HepG2 (cell line): Measurements from ENCODE around the gene FNDC8. TPM values are rescaled to one million over a fixed set of nuclear protein-coding genes. Genes with fewer than 3 reads are reported as not detected.

Experiments
- CEBPG ChIP-seq: IDR thresholded peaks from 2 replicates; pipeline ENCODE4 v1.6.1; 2016
- ELF1 ChIP-seq: sonication (generic); formaldehyde crosslinking; IDR thresholded peaks from 2 replicates; pipeline ENCODE4 v1.4.0; 2020; ENCODE audit warnings: missing genetic modification reagents
- ELF4 ChIP-seq: sonication (generic); formaldehyde crosslinking; IDR thresholded peaks from 2 replicates; pipeline ENCODE4 v1.5.0; 2020; ENCODE audit warnings: missing genetic modification reagents, mild to moderate bottlenecking, moderate library complexity, borderline replicate concordance
- EP300 ChIP-seq, 3 experiments: sonication (generic) in 1 of 3; formaldehyde crosslinking in 1 of 3; IDR thresholded peaks; 2 replicates each; pipeline versions ENCODE4 v1.5.1 to v1.6.1; 2011 to 2020; ENCODE audit warnings: low read depth in 2 of 3, low read length in 2 of 3, borderline replicate concordance in 1 of 3, improper control_type of control experiment in 1 of 3, mild to moderate bottlenecking in 1 of 3, missing genetic modification reagents in 1 of 3, moderate library complexity in 1 of 3
- FOXP1 ChIP-seq, 2 experiments: fragments of 450-650 bp in 1 of 2; IDR thresholded peaks; 2 replicates each; pipeline ENCODE4 v1.6.1; 2017 to 2018; ENCODE audit warnings: antibody characterized with exemption in 1 of 2
- HDAC2 ChIP-seq: sonication (generic); formaldehyde crosslinking; IDR thresholded peaks from 2 replicates; pipeline ENCODE4 v1.4.0; 2020; ENCODE audit warnings: missing genetic modification reagents
- JUND ChIP-seq: sonication (generic); formaldehyde crosslinking; IDR thresholded peaks from 2 replicates; pipeline ENCODE4 v1.8.0; 2022; ENCODE audit warnings: mild to moderate bottlenecking, missing genetic modification reagents
- KLF13 ChIP-seq: sonication (generic); formaldehyde crosslinking; IDR thresholded peaks from 2 replicates; pipeline ENCODE4 v1.4.0; 2020; ENCODE audit warnings: mild to moderate bottlenecking, missing genetic modification reagents
- KLF15 ChIP-seq: sonication (generic); formaldehyde crosslinking; IDR thresholded peaks from 2 replicates; pipeline ENCODE4 v1.8.1; 2023; ENCODE audit warnings: borderline replicate concordance, mild to moderate bottlenecking, inconsistent platforms, missing genetic modification reagents, mixed read lengths
- MIXL1 ChIP-seq: IDR thresholded peaks from 2 replicates; pipeline ENCODE4 v1.6.1; 2016
- NFIC ChIP-seq: IDR thresholded peaks from 2 replicates; pipeline ENCODE4 v1.6.1; 2012; ENCODE audit warnings: mild to moderate bottlenecking, low read length, inconsistent platforms
- NFKBIZ ChIP-seq: IDR thresholded peaks from 2 replicates; pipeline ENCODE4 v1.6.1; 2018; ENCODE audit warnings: missing genetic modification reagents, missing compliant biosample characterization
- ZMYM4 ChIP-seq: sonication (generic); formaldehyde crosslinking; IDR thresholded peaks from 2 replicates; pipeline ENCODE4 v1.8.1; 2023; ENCODE audit warnings: mild to moderate bottlenecking, missing genetic modification reagents
- ZNF12 ChIP-seq: sonication (generic); formaldehyde crosslinking; IDR thresholded peaks from 2 replicates; pipeline ENCODE4 v1.5.0; 2020; ENCODE audit warnings: missing genetic modification reagents
- ZNF282 ChIP-seq: fragments of 450-650 bp; IDR thresholded peaks from 2 replicates; pipeline ENCODE4 v1.6.1; 2018; ENCODE audit not compliant: partially characterized antibody
- ZNF788 ChIP-seq: sonication (generic); formaldehyde crosslinking; IDR thresholded peaks from 2 replicates; pipeline ENCODE4 v1.5.0; 2020; ENCODE audit warnings: mild to moderate bottlenecking, missing genetic modification reagents, borderline replicate concordance
- polyA plus RNA-seq, 8 experiments: library from polyadenylated mRNA; depleted of rRNA in 3 of 8; stranded (reverse) in 7 of 8; unstranded in 1 of 8; fragments of >200 nt; fragmentation: Illumina TruSeq in 4 of 8; extraction: Trizol in 4 of 8; gene quantifications; 2 replicates each; pipeline versions ENCODE4 v1.2.1 to v1.2.3, GENCODE V29; 2011 to 2016; ENCODE audit warnings: low read depth in 4 of 8, missing spikeins in 1 of 8, mixed read lengths in 1 of 8; ENCODE audit not compliant: insufficient read depth in 1 of 8
- total RNA-seq, 5 experiments: library from RNA; depleted of rRNA; stranded (reverse); fragments of >200 nt; fragmentation: Illumina TruSeq; extraction: Trizol; gene quantifications; 2 replicates each; pipeline ENCODE4 v1.2.3, GENCODE V29; 2016; ENCODE audit warnings: low read depth in 1 of 5
- TF ChIP-seq, protein P1 (sequence below): IDR thresholded peaks from 2 replicates; pipeline ENCODE4 v1.6.1; 2016
- TF ChIP-seq, protein P2 (sequence below): IDR thresholded peaks from 2 replicates; pipeline ENCODE4 v1.6.1; 2012; ENCODE audit warnings: low read length, improper control_type of control experiment
- TF ChIP-seq, protein P3 (sequence below): sonication (generic); formaldehyde crosslinking; IDR thresholded peaks from 2 replicates; pipeline ENCODE4 v1.4.0; 2020; ENCODE audit warnings: missing genetic modification reagents
- TF ChIP-seq, protein P4 (sequence below): sonication (generic); formaldehyde crosslinking; IDR thresholded peaks from 2 replicates; pipeline ENCODE4 v1.5.0; 2020; ENCODE audit warnings: mild to moderate bottlenecking, missing genetic modification reagents
- TF ChIP-seq, protein P5 (sequence below): IDR thresholded peaks from 2 replicates; pipeline ENCODE4 v1.6.1; 2018; ENCODE audit warnings: missing genetic modification reagents

FNDC8 gene
- total and polyA plus RNA-seq, 2 of the 13 experiments (the other 11 are each of a cell fraction or from before 2014, with no cell fraction given), result not detected

DNA sequence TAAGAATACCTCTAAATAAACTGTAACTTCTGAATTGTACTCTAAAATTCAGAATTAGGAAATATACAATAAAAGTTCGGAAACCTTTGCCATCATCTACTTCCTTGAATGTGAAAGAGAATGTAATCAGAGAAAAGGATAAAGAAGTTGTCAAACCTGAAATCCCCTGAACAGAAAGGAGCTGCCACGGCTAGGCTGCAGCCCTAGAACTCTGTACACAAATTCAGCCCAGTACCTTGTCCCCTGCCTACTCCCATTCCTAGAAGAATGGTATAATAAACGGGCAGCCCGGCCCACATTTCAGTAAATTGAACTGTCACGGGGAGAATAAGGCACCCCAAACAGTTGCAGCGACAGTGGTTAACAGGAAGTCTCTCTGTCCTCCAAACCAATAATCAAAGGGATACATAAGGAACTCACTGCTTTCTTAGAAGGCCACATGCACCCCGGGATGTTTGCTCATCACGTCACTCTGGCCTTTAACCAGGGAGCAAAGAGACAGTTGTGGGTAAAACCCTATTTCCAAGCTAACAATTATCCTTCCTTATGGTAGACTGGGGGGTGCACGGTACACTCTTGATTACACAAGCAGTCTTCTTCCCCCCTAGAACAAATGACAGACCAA is 33.6 kb upstream of the FNDC8 start (continued):
- TF ChIP-seq, protein P1, sequence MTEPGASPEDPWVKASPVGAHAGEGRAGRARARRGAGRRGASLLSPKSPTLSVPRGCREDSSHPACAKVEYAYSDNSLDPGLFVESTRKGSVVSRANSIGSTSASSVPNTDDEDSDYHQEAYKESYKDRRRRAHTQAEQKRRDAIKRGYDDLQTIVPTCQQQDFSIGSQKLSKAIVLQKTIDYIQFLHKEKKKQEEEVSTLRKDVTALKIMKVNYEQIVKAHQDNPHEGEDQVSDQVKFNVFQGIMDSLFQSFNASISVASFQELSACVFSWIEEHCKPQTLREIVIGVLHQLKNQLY, result 0 out of 2 replicates have a peak, but pooled peaks have one; percentile 32
- TF ChIP-seq JUND (CRISPR knock-in tag) (no peak), HDAC2 (CRISPR knock-in tag) (0 out of 2 replicates have a peak, but pooled peaks have one; percentile 27), NFIC (0 out of 2 replicates have a peak, but pooled peaks have one; percentile 10), ZNF788 (no peak), ZMYM4 (CRISPR knock-in tag) (no peak), ZNF12 (CRISPR knock-in tag) (no peak), ELF1 (CRISPR knock-in tag) (0 out of 2 replicates have a peak, but pooled peaks have one; percentile 8), KLF13 (no peak), MIXL1 (CRISPR knock-in tag) (peak; percentile 23; the same call in 1 of the 2 replicates), ELF4 (CRISPR knock-in tag) (no peak), CEBPG (CRISPR knock-in tag) (0 out of 2 replicates have a peak, but pooled peaks have one; percentile 3), NFKBIZ (no peak), FOXP1 (IDR thresholded peaks at IDR 0.05) (no peak), FOXP1 (CRISPR knock-in tag; IDR thresholded peaks at IDR 0.05) (0 out of 2 replicates have a peak, but pooled peaks have one; percentile 28), ZNF282 (no peak), EP300 (IDR thresholded peaks at IDR 0.05; ENCODE audit: low read depth in 2 of 2, low read length in 2 of 2) (peak in 1 of 2 experiments; percentile 14; a peak in 1 of 4 replicates), EP300 (CRISPR knock-in tag; IDR thresholded peaks at IDR 0.05; ENCODE audit: borderline replicate concordance) (no peak), KLF15 (CRISPR knock-in tag) (no peak)
- TF ChIP-seq, protein P2, sequence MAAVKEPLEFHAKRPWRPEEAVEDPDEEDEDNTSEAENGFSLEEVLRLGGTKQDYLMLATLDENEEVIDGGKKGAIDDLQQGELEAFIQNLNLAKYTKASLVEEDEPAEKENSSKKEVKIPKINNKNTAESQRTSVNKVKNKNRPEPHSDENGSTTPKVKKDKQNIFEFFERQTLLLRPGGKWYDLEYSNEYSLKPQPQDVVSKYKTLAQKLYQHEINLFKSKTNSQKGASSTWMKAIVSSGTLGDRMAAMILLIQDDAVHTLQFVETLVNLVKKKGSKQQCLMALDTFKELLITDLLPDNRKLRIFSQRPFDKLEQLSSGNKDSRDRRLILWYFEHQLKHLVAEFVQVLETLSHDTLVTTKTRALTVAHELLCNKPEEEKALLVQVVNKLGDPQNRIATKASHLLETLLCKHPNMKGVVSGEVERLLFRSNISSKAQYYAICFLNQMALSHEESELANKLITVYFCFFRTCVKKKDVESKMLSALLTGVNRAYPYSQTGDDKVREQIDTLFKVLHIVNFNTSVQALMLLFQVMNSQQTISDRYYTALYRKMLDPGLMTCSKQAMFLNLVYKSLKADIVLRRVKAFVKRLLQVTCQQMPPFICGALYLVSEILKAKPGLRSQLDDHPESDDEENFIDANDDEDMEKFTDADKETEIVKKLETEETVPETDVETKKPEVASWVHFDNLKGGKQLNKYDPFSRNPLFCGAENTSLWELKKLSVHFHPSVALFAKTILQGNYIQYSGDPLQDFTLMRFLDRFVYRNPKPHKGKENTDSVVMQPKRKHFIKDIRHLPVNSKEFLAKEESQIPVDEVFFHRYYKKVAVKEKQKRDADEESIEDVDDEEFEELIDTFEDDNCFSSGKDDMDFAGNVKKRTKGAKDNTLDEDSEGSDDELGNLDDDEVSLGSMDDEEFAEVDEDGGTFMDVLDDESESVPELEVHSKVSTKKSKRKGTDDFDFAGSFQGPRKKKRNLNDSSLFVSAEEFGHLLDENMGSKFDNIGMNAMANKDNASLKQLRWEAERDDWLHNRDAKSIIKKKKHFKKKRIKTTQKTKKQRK, result no peak
- TF ChIP-seq, protein P3, sequence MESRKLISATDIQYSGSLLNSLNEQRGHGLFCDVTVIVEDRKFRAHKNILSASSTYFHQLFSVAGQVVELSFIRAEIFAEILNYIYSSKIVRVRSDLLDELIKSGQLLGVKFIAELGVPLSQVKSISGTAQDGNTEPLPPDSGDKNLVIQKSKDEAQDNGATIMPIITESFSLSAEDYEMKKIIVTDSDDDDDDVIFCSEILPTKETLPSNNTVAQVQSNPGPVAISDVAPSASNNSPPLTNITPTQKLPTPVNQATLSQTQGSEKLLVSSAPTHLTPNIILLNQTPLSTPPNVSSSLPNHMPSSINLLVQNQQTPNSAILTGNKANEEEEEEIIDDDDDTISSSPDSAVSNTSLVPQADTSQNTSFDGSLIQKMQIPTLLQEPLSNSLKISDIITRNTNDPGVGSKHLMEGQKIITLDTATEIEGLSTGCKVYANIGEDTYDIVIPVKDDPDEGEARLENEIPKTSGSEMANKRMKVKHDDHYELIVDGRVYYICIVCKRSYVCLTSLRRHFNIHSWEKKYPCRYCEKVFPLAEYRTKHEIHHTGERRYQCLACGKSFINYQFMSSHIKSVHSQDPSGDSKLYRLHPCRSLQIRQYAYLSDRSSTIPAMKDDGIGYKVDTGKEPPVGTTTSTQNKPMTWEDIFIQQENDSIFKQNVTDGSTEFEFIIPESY (CRISPR knock-in tag), result no peak
- TF ChIP-seq, protein P4, sequence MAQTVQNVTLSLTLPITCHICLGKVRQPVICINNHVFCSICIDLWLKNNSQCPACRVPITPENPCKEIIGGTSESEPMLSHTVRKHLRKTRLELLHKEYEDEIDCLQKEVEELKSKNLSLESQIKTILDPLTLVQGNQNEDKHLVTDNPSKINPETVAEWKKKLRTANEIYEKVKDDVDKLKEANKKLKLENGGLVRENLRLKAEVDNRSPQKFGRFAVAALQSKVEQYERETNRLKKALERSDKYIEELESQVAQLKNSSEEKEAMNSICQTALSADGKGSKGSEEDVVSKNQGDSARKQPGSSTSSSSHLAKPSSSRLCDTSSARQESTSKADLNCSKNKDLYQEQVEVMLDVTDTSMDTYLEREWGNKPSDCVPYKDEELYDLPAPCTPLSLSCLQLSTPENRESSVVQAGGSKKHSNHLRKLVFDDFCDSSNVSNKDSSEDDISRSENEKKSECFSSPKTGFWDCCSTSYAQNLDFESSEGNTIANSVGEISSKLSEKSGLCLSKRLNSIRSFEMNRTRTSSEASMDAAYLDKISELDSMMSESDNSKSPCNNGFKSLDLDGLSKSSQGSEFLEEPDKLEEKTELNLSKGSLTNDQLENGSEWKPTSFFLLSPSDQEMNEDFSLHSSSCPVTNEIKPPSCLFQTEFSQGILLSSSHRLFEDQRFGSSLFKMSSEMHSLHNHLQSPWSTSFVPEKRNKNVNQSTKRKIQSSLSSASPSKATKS (CRISPR knock-in tag), result no peak
- TF ChIP-seq, protein P5, sequence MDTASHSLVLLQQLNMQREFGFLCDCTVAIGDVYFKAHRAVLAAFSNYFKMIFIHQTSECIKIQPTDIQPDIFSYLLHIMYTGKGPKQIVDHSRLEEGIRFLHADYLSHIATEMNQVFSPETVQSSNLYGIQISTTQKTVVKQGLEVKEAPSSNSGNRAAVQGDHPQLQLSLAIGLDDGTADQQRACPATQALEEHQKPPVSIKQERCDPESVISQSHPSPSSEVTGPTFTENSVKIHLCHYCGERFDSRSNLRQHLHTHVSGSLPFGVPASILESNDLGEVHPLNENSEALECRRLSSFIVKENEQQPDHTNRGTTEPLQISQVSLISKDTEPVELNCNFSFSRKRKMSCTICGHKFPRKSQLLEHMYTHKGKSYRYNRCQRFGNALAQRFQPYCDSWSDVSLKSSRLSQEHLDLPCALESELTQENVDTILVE, result no peak; the same call in 1 of the 2 replicates
